GM21786 (cell line): ENCODE results near the gene TMTC2.

ENCODE experiments used
- ATAC-seq: cut with Tn5 transposase; IDR thresholded peaks from one replicate; pipeline ENCODE4 v1.9.1; 2021; ENCODE audit not compliant: unreplicated experiment

TMTC2 gene

GRCh38 chr12:83003026-83003425, 316.3 kb downstream of the TMTC2 start:
- ATAC-seq = no peak

- no peak for ATAC-seq
These were observed 319.0 kb downstream of the TMTC2 start for GRCh38 chr12:83005534-83006197.

GRCh38 chr12:83008703-83009102, 322.0 kb downstream of the TMTC2 start:
- ATAC-seq = no peak

GRCh38 chr12:83010169-83010804, 323.6 kb downstream of the TMTC2 start:
- no peak for ATAC-seq

GRCh38 chr12:83015390-83016217, 328.9 kb downstream of the TMTC2 start:
- ATAC-seq = no peak

DNA sequence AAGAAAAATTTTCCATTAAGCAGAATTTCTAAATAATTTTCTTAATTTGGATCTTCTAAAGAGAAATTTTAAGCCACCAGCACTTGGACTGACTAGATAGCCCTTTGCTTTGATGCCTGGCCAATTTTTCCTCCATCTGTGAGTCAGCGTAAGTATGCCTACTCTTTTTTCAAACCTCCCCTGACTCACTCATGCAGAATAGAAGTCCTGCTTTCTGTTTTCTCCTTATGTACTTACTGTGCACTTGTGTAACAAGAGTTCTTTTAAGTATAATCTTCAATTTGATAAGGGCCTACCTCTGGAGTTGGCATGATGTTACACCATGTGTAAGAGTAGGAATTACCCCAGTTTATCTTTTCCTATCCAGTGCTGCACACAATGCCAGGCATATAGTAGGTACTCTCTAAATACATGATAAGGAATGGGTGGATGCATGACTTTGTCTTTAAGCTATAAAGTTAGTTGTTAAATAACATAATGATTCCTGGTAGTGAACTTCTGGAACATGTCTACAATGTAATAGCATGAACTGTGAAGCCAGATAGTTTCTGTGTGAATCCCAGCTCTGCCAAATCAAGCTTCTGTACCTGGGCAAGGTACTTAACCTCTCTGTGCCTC, 329.6 kb downstream of the TMTC2 start:
- ATAC-seq = no peak

DNA sequence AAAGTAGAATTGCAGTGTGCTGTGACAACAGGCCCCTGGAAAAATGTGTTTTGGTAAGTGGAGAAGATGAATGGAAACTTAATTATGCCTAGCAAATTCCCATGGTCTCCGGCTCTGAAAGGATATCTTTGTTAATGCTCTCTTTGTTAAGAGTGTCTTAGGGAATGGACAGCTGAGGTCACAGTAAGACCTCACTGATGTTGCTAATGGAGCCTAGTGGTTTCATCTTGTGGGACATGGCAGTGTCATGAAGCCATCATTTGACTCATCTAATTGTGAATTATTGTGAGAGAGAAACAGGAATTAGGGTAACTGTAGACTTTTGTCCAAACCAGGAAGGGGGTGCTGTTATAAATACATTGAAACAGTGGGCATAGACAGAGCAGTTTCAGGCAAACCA, 330.3 kb downstream of the TMTC2 start:
- ATAC-seq = no peak

GRCh38 chr12:83018088-83018487, 331.4 kb downstream of the TMTC2 start:
- ATAC-seq = no peak

DNA sequence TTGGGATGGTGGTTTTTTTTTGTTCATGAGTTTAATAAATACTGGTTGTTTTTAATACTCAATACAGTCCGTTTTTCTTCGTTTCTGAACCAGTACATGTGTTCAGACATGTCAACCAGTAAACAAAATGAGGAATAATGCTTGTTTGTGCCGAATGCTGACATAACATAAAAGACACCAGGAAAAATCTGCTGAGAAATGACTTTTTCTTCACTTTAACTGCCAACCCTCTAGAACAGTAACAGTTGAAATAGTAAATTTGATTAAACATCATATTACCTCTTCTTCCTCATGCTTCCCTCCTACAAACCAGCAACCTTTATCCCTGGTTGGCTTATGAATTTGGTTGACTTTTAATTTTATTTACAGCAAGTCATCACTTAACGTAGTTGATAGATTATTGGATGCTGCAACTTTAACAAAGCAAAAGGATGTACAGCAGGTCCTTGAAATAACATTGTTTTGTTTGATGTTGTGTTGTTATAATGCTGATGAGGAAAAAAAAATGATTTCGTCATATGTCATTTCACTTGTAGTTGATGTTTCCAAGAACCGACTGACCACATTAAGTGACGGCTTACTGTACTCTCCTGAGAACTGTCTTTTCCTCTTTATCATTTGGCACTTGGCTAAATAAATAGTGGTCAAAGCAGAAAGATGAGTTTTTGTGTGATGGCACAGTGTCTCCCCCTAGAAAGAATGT, 340.5 kb downstream of the TMTC2 start:
- ATAC-seq = no peak

DNA sequence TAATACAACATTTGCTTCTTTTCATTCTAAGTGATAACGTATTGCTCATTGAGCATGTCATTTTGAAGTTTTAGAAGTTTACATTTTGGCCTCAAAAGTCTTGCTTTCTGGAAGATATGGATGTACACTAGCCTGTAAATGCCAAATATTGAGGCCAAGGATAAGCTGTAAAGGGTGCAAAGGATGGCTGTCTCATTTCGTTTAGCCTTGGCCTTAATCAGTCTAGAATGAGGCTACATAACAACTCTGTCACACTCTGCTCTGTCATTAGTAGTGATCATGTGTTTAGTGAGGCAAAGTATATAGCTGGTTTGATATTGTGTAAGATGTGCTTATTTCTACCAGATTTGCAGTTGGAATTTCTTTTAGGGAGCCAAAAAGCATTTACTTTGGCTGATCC, 344.5 kb downstream of the TMTC2 start:
- ATAC-seq = no peak

- ATAC-seq = no peak
These were observed 350.1 kb downstream of the TMTC2 start for GRCh38 chr12:83036847-83037246.

DNA sequence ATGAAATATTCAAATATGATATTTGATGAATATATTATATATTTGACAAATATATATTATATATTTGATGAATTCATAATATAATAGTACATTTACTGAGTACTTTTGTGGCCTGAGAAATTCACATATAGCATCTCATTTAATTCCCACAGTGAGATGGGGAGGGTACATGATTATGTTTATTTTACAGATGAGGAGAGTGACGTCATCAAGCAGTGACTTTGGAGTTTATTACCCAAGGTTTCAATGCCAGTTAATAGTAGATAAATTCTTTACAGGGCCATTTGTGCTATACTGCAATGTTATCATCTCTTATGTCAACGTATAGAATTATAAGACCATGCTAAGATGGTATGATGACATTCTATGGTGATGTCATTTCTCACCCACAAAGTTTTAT, 352.7 kb downstream of the TMTC2 start:
- no peak for ATAC-seq

GRCh38 chr12:83040339-83040738, 353.6 kb downstream of the TMTC2 start:
- ATAC-seq = no peak

GRCh38 chr12:83040991-83041390, 354.3 kb downstream of the TMTC2 start:
- ATAC-seq = no peak

DNA sequence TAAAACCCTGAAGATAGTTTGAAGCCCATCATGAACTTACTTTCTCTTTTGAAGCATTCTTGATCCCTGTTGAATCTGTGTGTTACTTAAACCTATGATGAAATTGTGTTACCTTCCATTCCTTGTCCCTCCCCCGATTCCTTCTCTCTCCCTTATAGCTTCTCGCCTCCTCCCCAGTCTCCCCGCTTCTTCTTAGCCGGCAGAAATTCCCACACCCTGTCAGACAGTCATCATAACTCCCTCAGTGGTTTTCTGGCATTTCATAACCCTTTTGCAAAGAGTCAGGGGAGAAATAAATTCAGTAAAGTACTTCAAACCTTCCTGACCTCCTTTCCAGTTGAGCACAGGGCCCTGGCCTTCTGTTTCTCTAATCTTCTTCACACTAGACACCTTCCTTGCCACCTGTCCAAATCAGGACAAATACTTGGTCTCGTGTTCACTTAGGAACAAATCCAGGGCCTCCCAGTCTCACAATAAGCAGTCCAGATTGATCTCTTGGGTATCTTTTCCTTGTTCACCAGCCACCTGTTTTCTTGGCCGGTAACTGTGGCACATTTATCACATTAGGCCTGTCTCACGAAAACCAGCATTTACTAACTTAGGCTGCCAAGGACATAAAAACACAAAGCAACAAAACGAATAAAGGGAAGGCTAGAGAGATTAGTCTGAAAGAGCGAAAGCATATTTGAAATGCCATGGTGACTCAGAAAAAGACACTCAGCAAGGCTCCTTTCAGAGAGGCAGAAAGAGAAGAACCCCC, 355.9 kb downstream of the TMTC2 start:
- ATAC-seq = no peak

- no peak for ATAC-seq
These were observed 358.0 kb downstream of the TMTC2 start for GRCh38 chr12:83044736-83045135.

GRCh38 chr12:83046019-83046418, 359.3 kb downstream of the TMTC2 start:
- no peak for ATAC-seq

- ATAC-seq = no peak
These were observed 362.6 kb downstream of the TMTC2 start for GRCh38 chr12:83049306-83049705.

DNA sequence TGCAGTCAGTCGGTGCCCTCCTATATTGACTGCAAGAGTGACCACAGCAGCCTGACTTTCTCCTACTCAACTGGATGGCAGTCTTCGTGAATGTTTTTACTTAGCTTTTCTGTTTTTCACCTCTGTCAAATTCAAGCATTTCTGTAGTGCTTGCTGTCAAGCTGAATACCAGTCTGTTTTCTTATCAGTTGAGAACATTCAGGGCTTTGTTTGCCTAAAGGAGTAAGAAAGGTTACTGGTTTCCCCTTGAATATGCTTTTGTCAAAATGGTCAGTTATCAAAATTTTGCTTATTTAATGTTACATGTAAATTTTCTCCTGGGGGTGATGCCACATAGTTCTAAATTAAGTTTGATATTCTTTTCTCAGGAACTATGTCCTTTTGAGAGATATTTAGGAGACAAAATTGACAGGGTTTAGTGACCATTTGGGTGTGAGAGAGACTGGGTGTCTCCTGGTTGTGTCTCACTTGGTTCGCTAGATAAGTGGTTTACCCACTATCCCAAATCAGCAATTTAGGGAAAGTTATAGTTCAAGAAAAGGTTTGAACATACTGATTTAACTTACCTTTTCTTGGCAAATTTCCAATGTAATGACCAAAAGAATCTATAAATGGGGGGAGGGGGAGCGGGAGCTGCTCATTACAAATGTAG, 366.3 kb downstream of the TMTC2 start:
- ATAC-seq = no peak

- no peak for ATAC-seq
These were observed 370.7 kb downstream of the TMTC2 start for GRCh38 chr12:83057436-83057835.
